GM11168 (cell line): ENCODE results near the gene PTPN13.
"Not testable (repeated sequence)": the region's sequence is repeated elsewhere in the genome, so short reads cannot be mapped to it uniquely, and the experiment has no call there.

Experiments
- in situ Hi-C: fragments of 300-500 bp; cut with MboI; formaldehyde crosslinking; loops from one replicate; pipeline ENCODE4 v1.12.0; 2022; ENCODE audit warnings: low sequenced_read_pairs; ENCODE audit not compliant: unreplicated experiment

Gene PTPN13

DNA sequence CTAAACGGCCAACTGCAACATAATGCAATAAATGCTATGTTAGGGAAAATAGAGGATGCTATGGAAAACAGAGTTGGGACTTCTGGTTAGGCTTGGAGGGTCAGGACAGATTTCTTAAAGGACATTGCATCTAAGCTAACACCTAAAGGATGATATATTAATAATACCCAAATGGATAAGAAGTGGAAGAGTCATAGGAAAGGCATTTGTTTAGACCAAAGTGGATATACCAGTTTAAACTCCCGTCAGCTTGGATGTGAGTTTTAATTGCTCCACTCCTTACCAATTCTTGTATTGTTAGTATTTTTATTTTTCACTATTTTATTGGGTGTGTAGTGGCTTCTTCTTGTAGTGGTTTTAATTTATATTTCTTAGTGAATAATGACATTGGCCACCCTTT is 93.9 kb downstream of the PTPN13 start:
- in situ Hi-C loops = no loop called here

DNA sequence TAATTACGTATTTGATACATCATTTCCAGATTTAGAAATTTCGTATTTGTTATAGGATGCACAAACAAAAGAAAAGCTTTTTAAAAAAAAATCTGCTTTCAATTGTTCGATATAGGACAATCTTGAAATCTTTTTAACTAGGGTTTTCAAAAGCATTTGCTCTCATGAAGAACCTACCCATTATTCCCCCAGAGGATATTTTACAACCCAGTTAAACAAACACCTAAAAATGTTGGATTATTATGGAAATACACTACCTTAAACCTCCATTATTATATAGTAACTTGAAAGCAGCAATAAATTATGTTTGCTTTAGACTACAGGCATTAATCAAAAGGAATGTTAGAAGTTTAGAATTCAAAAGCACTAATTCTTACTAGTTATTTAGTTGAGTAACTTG is 110.5 kb downstream of the PTPN13 start:
- in situ Hi-C loops = no loop called here

DNA sequence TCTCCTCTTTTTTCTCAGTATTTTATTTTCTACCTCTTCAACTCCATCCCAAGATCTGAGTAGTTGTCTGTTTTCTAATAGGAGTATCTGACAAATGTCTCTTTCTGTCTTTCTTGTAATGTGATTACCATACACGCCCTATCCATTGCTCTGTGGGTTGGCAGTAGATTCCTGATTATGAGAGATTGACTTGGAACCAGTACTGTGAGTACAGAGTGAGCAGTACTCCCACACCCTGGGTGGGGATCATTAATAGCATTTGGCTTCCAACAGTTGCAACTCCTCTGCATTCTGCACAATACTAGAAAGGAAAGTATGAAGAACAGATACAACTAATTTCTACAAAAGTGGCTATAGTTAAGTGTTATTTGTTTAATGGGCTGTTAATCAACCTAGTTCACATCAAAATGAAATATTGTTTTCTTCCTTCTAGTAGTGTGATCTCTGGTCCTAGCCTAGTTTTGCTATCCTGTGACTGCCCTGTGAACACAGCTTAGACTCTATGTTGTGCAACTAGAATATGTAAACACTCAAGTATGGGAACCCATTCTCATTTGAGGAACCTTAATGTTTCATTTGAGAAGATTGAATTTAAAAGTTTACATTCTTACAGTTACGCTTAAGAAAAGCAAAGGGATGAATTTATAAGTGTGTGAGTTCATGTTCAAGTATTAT is 112.9 kb downstream of the PTPN13 start:
- in situ Hi-C loops = no loop called here

DNA sequence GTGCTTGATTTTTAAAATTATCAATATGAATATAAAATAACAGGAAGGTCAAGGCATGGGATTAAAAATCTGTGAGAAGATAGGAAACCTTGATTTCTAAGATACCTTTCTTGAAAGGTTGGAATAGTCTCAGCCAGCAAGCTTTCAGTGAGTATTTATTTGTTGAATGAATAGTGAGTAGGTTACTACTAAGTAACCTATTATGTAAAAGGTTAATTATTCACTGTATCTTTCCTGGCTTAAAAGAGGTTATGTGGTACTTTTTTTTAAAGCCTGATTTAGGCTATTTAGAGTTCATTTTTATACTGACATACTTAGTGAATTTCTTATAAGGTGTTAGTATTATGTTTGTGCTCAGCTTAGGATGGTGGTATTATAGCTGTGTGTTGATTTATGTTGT is 123.5 kb downstream of the PTPN13 start:
- in situ Hi-C loops = no loop called here

DNA sequence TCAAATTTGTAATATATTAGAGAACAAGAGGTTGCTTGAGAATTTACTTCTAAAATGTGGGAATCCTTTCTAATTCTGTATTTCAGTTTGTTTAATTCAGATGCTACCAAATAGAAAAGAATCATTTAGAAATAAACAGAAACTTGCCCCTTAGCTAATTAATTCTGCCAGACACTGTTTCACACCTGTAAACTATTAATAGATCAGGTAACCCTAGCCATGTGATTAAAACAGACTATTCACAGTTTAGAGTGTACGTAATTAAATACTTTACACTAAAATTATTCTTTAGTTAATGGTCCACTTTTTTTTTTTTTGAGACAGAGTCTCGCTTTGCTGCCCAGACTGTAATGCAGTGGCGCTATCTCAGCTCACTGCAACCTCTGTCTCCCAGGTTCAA is 124.0 kb downstream of the PTPN13 start:
- in situ Hi-C loops = no loop called here

DNA sequence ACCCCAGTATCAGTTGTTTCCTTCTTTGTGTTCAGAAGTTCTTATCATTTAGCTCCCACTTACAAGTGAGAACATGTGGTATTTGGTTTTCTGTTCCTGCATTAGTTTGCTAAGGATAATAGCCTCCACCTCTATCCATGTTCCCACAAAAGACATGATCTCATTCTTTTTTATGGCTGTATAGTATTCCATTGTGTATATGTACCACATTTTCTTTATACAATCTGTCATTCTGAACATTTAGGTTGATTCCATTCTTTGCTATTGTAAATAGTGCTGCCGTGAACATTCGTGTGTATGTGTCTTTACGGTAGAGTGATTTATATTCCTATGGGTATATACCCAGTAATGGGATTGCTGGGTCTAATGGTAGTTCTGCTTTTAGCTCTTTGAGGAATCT is 125.0 kb downstream of the PTPN13 start:
- in situ Hi-C loops = not testable (repeated sequence)

DNA sequence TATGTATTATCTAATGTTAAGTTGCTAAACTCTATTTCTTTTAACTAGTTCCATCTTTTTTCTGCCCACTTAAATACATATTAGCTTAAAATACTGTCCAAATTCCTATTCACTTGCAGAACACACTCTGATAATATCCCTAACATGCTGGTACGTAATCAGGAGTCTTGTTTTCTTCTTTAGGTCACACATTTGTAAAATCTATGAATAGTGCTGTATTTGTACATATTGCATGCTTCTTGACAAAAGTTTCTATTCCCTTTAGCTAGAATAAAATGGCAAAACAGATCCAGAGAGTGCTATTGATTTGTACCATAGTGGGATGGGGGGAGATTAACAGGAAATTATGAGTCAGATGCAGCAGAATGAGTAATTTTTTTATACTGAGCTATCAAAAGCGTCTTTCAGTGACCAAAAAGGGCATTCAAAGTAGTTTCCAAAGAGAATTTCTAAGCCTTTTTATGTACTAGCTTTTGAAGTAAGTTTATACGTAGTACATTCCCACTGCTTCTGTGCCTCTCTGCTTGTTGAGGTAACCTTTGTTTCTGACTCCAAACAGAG is 126.5 kb downstream of the PTPN13 start:
- in situ Hi-C loops = no loop called here

DNA sequence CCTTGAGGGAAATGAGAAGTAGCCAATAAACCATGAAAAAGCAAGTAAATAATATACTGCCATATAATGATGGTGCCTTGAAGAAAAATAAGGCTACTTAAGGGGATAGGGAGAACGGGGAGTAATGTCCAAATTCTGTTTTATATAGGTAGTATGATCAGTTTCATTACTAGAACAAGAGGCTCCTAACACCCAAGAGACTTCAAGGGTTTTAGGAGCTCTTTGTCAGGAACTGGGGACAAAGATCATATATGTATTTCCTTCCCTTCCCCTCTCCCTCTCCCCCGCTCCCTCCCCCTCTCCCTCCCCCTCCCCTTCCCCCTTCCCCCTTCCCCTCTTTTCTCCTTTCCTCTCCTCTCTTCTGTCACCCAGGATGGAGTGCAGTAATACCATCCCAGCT is 127.3 kb downstream of the PTPN13 start:
- in situ Hi-C loops = no loop called here

DNA sequence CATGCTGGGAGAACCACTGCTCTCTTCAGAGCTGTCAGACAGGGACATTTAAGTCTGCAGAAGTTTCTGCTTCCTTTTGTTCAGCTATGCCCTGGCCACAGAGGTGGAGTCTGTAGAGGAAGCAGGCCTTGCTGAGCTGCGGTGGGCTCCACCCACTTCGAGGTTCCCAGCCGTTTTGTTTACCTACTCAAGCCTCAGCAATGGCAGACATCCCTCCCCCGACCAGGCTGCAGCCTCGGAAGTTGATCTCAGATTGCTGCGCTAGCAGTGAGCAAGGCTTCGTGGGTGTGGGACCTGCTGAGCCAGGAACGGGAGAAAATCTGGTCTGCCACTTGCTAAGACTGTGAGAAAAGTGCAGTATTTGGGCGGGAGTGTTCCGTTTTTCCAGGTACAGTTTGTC is 136.2 kb downstream of the PTPN13 start:
- in situ Hi-C loops = no loop called here

DNA sequence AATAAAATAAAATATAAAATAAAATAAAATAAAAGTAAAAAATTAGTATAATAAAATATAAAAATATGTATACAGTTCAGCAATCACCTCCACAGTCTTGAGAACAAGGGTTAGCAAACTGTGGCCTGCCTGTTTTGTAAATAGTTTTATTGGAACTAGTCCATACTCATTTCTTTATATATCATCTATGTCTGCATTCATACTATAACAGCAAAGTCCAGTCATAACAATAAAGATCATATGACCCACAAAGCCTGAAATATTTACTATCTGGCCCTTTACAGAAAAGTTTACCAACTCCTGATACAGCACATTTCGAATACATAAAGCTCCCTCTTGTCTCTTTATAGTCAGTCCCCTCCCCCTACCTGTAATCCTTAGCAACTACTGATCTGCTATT is 143.1 kb downstream of the PTPN13 start:
- in situ Hi-C loops = no loop called here

DNA sequence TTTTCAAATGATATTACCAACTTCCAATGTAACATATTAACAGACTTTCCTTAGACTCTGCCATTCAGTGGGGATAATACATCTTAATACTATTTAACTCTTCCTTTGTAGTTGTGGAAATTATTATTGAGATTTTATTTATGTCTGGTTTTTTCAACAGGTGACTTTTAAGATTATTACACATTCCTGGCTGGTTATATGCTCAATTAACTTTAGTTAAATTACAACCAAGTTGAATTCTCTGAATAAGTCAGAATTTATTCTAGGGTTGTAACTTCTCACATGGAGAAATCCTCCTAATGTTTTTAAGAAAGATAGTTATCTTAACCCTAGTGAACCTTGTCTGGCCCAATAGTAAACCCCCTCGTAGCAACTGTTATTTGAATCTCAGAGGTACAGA is 147.7 kb downstream of the PTPN13 start:
- in situ Hi-C loops = no loop called here

DNA sequence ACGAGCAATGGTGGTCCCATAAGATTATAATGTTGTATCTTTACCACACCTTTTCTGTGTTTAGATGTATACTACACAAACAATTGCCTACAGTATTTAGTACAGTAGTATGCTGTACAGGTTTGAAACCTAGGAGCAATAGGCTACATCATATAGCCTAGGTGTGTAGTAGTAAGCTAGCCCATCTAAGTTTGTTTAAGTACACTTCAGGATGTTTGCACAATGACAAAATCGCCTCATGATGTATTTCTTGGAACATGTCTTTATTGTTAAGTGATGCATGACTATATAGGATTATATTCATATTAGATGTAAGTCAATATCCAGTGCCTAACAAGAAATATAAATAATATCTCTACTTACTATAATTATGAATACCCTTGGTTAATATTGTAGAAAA is 150.5 kb downstream of the PTPN13 start:
- in situ Hi-C loops = no loop called here

DNA sequence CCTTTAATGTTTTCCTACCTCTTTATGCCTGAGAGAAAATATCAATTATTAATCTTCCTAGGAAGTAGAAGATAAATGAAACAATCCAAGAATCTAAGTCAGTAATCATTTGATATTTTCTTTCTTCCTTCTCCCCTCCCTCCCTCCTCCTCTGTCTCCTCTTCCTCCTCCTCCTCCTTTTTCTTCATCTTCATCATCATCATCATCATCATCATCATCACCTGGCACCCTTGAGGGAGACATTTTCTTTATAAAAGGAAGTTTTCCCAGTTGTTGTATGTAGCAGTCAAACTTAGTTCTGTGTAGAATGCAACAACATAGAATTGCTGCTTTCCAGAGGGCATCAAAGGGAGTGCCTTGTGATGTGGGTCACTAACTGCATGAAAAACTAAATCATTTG is 155.0 kb downstream of the PTPN13 start:
- in situ Hi-C loops = no loop called here

DNA sequence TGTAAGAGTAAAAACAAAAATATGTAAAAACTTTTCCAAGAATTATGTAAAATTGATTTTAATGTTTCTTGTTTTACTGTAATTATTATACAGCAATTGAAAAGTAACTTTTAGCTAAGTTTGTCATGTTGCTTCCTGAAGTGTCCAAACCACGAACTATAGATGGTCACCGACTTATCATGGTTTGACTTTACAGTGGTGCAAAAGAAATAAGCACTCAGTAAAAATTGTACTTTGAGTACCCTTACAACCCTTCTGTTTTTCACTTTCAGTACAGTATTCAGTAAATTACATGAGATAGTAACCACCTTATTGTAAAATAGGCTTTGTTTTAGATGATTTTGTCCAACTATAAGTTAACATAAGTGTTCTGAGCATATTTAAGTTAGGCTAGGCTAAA is 161.3 kb downstream of the PTPN13 start:
- in situ Hi-C loops = no loop called here

DNA sequence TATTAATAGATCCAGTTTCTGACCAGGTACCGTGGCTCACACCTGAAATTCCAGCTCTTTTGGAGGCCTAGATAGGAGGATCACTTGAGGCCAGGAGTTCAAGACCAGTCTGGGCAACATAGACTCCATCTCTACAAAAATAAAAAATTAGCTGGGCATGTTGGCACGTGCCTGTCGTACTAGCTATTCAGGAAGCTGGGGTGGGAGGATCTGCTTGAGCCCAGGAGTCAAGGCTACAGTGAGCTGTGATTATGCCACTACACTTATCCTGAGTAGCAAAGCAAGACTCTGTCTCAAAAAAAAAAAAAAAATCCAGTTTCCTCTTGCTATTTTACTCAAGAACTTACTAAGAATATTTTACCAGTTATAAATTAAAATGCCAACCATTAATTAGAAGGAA is 163.4 kb downstream of the PTPN13 start:
- in situ Hi-C loops = no loop called here

DNA sequence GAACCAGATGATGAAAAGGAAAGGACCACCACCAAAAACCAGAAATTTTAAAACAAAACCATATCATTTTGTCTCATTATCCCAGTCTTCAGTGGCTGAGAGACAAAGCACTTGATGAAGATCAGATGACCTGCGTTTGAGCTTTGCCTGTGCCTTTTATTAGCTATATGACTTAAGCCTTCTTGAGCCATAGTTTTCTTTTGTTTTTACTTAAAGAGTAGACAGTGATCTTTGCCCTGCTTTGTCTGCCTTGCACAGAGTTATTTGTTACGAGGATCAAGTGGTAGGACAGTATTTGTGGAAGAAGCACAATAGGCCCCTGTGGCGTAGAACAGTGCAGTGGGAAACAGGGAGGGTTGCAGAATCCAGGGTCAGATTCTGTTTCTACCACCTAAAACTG is 165.2 kb downstream of the PTPN13 start:
- in situ Hi-C loops = no loop called here

DNA sequence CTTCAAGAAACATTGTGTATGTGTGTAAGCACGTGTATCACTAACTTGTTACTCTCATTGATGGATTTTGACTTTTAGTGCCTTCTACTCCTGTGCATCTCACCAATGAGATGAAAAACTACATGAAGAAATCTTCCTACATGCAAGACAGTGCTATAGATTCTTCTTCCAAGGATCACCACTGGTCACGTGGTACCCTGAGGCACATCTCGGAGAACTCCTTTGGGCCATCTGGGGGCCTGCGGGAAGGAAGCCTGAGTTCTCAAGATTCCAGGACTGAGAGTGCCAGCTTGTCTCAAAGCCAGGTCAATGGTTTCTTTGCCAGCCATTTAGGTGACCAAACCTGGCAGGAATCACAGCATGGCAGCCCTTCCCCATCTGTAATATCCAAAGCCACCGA is 168.5 kb downstream of the PTPN13 start:
- in situ Hi-C loops = no loop called here

DNA sequence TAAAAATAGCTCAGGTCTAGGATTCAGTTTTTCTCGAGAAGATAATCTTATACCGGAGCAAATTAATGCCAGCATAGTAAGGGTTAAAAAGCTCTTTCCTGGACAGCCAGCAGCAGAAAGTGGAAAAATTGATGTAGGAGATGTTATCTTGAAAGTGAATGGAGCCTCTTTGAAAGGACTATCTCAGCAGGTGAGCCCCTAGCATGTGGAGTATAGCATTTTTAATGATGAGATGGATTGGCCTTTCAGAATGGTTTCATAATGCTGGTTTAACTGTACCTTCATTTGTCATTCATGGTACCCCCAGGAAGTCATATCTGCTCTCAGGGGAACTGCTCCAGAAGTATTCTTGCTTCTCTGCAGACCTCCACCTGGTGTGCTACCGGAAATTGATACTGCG is 175.7 kb downstream of the PTPN13 start:
- in situ Hi-C loops = no loop called here

DNA sequence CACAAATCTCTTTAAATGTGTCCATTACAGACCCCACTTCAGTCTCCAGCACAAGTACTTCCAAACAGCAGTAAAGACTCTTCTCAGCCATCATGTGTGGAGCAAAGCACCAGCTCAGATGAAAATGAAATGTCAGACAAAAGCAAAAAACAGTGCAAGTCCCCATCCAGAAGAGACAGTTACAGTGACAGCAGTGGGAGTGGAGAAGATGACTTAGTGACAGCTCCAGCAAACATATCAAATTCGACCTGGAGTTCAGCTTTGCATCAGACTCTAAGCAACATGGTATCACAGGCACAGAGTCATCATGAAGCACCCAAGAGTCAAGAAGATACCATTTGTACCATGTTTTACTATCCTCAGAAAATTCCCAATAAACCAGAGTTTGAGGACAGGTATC is 177.0 kb downstream of the PTPN13 start:
- in situ Hi-C loops = no loop called here

DNA sequence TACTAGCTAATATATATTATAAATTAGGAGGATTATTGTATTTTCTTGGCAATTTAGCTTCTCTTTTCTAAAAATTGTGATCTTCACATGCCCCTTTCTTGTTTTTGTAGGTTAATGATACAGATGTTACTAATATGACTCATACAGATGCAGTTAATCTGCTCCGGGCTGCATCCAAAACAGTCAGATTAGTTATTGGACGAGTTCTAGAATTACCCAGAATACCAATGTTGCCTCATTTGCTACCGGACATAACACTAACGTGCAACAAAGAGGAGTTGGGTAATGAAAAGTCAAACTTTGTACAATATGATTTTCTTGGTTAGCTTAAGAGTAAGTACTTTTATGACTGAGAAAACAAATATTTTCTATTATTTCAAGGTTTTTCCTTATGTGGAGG is 180.9 kb downstream of the PTPN13 start:
- in situ Hi-C loops = no loop called here

DNA sequence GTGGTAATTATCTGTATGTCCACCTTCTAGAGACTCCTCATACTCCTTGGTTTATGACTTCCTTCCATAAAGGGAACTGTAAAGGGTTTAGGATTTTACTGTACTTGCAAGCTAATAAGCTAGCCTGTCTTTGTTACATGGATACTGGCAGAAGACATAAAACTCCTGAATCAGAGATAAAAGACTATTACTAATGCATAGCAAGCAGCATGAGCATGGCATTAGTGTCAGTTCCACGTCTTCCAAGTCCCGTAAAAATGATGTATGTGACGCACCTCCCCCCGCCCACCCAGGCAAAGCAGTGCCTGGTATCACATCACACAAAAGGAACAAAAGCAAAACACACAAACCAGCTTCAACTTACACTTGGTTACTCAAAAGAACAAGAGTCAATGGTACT is 184.1 kb downstream of the PTPN13 start:
- in situ Hi-C loops = no loop called here

DNA sequence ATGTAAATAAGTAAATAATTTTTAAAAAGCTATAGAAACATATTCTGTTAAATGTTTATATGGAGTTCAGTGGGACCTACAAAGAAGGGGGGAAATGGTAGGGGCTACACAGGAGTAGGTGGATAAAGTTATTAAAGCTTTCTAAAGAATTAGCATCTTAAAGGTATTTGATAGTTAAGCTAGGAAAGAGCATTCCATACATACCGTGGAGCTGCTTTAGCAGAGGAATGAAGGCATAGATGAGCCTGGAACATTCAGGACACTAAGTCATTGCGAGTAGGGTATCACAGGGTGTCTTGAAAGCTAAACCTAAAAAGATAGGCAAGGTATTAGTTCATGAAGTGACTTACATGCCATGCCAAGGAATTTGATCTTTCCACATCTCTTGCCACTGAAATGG is 194.7 kb downstream of the PTPN13 start:
- in situ Hi-C loops = no loop called here

DNA sequence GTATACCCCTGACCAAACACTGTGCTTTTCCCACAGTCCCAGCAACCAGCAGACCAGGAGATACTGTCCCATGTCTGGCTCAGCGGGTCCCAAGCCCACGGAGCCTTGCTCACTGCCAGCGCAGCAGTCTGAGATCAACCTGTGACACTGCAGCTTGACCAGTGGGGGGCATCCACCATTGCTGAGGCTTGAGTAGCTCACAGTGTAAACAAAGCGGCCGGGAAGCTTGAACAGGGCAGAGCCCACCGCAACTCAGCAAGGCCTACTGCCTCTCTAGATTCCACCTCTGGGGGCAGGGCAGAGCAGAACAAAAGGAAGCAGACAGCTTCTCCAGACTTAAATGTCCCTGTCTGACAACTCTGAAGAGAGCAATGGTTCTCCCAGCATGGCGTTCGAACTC is 197.0 kb downstream of the PTPN13 start:
- in situ Hi-C loops = no loop called here
